GM12873 (cell line): ENCODE measurements around the gene DHCR24.

Source experiments
- TF ChIP-seq, protein P1 (sequence below): IDR thresholded peaks from 2 replicates; pipeline ENCODE4 v1.5.1; 2012; ENCODE audit warnings: low read depth, mild to moderate bottlenecking, moderate library complexity, low read length, control low read depth; ENCODE audit not compliant: insufficient read depth; ENCODE audit errors: missing control alignments

DHCR24 gene

DNA sequence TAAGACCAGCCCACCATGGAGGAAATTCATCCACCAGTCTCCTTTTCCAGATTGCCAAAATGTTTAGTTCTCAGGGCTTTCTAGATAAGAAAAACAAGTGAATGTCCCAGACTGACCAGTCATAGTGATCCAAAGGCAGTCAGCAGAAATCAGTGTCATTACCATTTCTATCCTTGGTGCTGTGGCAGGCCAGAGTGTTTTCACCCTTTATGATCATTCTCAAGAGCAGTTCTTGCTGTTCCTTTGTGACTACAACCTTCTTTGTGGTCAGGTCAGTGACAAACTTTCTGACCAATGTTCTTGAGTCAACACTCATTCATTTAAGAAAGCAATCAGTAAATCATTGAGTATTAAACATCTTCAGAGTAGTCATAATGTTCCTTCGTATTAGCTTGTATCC is 7.3 kb upstream of the DHCR24 start:
- TF ChIP-seq, protein P1, sequence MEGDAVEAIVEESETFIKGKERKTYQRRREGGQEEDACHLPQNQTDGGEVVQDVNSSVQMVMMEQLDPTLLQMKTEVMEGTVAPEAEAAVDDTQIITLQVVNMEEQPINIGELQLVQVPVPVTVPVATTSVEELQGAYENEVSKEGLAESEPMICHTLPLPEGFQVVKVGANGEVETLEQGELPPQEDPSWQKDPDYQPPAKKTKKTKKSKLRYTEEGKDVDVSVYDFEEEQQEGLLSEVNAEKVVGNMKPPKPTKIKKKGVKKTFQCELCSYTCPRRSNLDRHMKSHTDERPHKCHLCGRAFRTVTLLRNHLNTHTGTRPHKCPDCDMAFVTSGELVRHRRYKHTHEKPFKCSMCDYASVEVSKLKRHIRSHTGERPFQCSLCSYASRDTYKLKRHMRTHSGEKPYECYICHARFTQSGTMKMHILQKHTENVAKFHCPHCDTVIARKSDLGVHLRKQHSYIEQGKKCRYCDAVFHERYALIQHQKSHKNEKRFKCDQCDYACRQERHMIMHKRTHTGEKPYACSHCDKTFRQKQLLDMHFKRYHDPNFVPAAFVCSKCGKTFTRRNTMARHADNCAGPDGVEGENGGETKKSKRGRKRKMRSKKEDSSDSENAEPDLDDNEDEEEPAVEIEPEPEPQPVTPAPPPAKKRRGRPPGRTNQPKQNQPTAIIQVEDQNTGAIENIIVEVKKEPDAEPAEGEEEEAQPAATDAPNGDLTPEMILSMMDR: no peak

DNA sequence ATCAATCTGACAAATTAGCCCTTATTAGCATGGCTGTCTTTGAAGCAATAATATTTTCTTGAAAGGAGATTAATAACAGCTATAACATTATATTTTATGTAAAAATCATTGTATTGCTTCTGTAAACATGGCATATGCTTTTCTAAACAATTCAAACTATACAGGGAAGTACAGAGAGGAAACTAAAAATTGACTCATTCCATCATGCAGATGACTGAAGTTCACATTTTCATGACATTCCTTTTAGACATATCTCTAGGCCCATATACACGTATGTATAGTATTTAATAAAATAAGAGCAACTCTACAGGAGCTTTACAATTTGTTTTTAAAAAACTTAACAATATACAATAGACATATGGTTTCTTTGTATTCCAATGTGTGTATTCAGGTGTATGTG is 5.6 kb upstream of the DHCR24 start:
- TF ChIP-seq, protein P1: no peak

DNA sequence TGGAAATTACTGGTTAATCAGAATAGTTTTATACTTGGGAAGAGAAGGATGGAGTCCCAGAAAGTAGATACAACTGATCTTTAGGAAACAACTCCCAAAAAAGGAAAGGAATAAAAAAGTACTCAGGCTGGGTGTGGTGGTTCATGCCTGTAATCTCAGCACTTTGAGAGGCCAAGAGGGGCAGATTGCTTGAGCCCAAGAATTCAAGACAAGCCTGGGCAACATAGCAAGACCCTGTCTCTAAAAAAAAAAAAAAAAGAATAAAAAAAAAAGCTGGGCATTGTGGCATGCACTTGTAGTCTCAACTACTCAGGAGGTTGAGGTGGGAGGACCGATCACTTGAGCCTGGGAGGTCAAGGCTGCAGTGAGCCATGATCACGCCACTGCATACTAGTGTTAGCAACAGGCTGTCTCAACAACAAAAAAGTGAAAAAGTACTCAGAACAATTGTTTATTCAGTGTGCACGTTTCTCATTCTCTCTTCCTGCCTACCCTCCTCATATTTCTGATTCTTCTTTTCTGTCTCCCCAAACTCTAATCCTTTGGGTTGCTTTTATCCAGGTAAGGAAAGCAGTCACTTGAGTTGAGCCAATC is 2.2 kb upstream of the DHCR24 start:
- TF ChIP-seq, protein P1: no peak

DNA sequence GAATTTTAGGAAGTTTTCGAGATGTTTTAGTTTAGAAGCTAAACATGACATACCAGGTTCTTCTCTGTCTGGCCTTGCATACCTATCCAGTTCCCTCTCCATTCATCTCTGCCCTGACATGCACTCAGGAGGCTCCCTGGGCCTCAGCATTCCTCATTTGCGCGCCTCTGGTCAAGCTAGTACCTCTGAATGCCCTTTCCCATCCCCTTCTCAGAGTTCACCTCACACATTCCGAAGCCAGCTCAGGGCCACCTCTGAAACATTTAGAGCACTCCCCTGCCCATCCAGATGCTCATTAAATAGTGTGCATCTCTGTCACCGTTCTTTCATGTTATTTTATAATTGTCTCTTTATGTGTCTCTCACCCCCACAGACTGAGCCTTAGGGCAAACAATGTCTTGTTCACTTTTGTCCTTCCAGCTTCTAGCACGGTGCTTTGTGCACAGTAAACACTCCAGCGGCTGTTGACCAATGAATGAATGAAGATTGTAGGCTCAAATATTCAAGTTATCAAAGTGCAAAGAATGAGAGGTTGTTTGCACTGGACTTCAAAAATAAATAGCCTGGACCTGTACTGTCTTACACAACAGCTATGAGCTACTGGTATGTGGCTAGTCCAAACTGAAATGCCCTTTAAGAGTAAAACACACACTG is 1.2 kb upstream of the DHCR24 start:
- TF ChIP-seq, protein P1: no peak

DNA sequence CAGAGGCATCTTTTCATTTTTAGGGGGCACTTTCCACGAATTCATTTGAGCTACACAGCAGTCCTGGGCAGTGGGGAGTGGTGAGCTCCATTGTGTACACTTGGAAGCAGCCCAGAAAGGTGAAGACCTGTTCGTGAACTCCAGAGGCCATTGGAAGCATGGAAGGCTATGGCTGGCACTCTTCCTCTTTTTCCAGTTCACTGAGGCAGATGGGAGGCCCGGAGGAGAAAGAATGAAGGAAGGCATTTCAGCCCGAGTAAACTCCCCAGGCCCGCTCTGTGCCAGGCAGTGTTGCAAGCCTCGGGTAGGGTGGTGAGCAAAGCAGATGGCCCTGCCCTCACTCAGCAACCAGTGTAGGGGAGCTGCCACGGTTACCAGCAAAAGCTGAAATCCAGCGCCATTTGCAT is 673 bp upstream of the DHCR24 start:
- TF ChIP-seq, protein P1: no peak

DNA sequence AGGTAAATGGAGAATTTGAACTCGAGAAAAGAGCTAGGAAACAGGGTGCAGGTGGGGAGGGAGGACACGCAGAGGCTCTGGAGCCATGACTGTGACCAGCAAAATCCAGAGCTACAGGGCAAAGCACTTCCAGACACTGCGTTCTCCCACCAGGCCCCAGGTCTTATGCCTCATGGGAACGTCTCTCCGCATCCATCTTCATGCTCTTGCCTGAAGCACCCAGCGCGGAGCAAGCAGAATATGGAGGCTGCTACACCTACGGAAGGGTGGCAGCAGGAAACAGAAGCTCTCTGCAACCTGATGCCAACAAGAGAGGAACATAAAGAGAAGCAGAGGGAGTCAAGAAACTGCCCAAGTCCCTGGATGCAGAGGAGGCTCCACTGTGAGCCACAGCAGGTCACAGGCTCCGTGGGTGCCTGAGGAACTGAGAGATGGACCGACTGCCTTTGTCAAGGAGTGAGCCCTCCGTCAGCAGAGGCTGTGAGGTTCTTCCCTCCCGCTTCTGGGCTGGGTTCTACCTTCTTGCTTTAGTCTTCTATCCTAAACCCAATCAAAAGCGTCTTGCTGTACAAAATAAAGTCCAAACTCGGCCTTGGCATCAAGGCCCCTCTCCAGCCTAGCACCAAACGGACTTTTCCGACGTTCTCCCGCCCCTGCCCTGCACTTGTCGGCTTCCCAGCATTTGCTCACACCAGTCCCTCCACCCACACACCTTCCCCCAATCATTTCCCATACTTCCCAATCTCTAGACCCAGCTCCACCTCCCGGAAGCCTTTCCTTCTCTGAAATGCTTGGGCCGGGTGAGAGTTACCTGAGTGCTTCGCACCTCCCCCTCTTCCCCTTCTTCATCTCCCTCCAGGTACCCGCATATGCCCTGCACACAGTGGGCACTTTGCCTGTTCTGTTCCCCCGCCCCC is 930 bp downstream of the DHCR24 start:
- TF ChIP-seq, protein P1: no peak

DNA sequence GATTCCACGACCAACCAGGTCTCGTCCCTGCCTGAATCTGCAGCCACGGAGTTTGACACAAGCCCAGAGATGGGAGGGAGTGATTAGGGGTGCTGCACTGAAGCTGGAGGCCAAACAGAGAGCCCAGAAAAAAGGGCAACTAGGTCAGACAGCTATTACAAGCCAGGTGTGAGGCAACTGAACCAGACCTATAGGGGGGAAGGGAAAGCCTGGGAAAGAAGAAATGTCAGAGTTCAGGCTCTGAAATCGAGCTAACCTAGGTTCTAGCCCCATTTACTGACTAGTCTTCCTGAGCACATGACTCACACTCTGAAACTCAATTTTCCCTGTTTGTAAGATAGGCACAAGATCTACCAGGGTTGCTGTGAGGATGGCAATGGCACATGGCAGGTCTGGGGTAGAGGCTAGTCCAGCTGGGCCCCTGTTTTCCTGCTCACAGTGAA is 1.7 kb downstream of the DHCR24 start:
- TF ChIP-seq, protein P1: no peak
